Nephron (organoid): ENCODE data around the gene CDC123.

Source experiments
- H3K27ac Mint-ChIP-seq, 3 experiments: 2 replicates each; pipeline ENCODE4 v1.8.0; 2020; ENCODE audit warnings: mixed read lengths in 3 of 3, mild to moderate bottlenecking in 2 of 3, moderate library complexity in 1 of 3
- H3K27me3 Mint-ChIP-seq: 2 replicates; pipeline ENCODE4 v1.8.0; 2021; ENCODE audit warnings: low read depth, mild to moderate bottlenecking, moderate library complexity, mixed read lengths
- H3K36me3 Mint-ChIP-seq: 2 replicates; pipeline ENCODE4 v1.8.0; 2020; ENCODE audit warnings: low read depth, mixed read lengths
- H3K4me1 Mint-ChIP-seq: 2 replicates; pipeline ENCODE4 v1.8.0; 2020; ENCODE audit warnings: mixed read lengths
- H3K4me3 Mint-ChIP-seq, 3 experiments: 2 replicates each; pipeline ENCODE4 v1.8.0; 2020; ENCODE audit warnings: mild to moderate bottlenecking in 3 of 3, mixed read lengths in 3 of 3, moderate library complexity in 2 of 3
- H3K9me3 Mint-ChIP-seq: 2 replicates; pipeline ENCODE4 v1.8.0; 2020; ENCODE audit warnings: mixed read lengths
- TF ChIP-seq, protein P1 (sequence below), 3 experiments: fragments of 200-600 bp; sonication (generic); IDR thresholded peaks; one replicate each; pipeline ENCODE4 v1.5.0; 2021; ENCODE audit warnings: antibody characterized with exemption in 3 of 3; ENCODE audit not compliant: unreplicated experiment in 3 of 3

Gene CDC123

GRCh38 chr10:12177642-12178041, 18.3 kb upstream of the CDC123 start:
- TF ChIP-seq, protein P1, sequence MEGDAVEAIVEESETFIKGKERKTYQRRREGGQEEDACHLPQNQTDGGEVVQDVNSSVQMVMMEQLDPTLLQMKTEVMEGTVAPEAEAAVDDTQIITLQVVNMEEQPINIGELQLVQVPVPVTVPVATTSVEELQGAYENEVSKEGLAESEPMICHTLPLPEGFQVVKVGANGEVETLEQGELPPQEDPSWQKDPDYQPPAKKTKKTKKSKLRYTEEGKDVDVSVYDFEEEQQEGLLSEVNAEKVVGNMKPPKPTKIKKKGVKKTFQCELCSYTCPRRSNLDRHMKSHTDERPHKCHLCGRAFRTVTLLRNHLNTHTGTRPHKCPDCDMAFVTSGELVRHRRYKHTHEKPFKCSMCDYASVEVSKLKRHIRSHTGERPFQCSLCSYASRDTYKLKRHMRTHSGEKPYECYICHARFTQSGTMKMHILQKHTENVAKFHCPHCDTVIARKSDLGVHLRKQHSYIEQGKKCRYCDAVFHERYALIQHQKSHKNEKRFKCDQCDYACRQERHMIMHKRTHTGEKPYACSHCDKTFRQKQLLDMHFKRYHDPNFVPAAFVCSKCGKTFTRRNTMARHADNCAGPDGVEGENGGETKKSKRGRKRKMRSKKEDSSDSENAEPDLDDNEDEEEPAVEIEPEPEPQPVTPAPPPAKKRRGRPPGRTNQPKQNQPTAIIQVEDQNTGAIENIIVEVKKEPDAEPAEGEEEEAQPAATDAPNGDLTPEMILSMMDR (IDR thresholded peaks at IDR 0.05; ENCODE audit: unreplicated experiment in 3 of 3): no peak
- no peaks in the 10 kb centered on the region for H3K4me1 Mint-ChIP-seq
- peaks cover 35% of the 10 kb centered on the region for H3K36me3 Mint-ChIP-seq
- no peaks in the 10 kb centered on the region for H3K27me3 Mint-ChIP-seq
- H3K4me3 Mint-ChIP-seq: no peak overlapping the region
- H3K27ac Mint-ChIP-seq: no peak overlapping the region
- H3K9me3 Mint-ChIP-seq: no peaks in the 10 kb centered on the region

DNA sequence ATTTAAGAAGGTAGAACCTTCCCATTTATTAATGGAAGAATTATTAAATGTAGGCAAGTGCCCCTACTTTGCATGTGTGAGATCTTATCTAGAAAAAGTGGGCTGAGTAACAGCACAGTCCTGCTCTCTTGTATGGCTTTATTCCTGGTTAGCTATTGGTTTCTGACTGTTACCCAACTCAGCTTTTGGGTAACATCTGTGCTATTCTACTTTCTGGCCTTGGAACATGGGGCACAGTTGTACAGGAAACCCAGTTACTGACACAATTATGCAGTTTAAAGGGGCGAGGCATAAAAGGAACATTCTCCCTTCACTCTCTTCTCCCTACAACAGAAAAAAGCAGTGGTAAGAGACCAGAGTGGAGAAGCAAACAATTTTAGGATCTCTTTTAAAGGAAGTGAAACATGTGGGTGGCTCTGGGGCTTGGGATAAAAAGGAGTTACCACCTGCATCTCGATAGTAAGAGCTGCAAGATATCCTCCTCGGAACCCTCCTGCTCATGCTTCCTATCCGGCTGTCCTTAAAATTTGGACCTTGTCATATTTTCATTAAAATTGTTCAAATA, 16.3 kb upstream of the CDC123 start:
- Mint-ChIP-seq H3K27me3 (no peaks in the 10 kb centered on the region), H3K36me3 (peaks cover 30% of the 10 kb centered on the region), H3K27ac (no peak overlapping the region), H3K4me1 (no peaks in the 10 kb centered on the region), H3K4me3 (no peak overlapping the region), H3K9me3 (no peaks in the 10 kb centered on the region)
- TF ChIP-seq, protein P1 (IDR thresholded peaks at IDR 0.05; ENCODE audit: unreplicated experiment in 3 of 3): no peak

DNA sequence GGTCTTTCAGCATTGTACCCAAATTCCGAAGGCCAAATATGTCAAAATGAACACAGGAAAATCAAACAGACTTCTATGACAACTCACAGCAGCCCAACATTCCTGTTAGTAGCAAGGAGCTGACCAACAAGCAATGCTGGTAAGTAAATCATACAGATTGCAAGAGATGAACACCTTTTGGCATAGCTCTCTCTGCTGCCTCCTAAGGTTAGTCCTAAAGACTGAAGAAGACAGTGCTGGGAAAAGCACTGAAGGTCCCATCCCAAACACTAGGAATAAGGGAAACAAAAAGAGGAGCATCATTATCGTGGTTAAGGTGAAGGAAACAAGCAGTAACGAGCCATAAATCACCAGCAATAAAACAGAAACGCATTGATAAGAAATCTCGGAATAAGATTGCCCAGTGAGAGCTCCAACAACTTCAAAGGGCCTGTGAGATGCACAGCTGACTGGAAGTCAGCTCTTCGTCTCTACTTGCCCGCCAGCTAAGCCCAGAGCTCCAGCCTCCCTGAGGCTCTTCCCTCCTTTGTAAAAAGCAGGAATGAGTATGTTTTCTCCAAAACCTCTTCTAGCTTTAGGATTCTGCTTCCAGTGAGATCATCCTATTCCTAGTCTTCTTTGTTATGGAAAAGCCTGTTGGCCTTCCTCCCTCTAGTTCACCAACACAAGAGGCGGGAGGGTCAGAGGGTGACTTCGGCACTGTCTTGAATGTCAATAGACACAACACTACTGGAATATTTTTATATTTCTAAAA, 15.6 kb upstream of the CDC123 start:
- no peak overlapping the region for H3K4me3 Mint-ChIP-seq
- peaks cover 37% of the 10 kb centered on the region for H3K36me3 Mint-ChIP-seq
- TF ChIP-seq, protein P1 (IDR thresholded peaks at IDR 0.05; ENCODE audit: unreplicated experiment in 3 of 3): no peak
- H3K4me1 Mint-ChIP-seq: no peaks in the 10 kb centered on the region
- H3K27ac Mint-ChIP-seq: no peak overlapping the region
- H3K9me3 Mint-ChIP-seq: no peaks in the 10 kb centered on the region
- H3K27me3 Mint-ChIP-seq: no peaks in the 10 kb centered on the region

GRCh38 chr10:12181065-12181775, 14.8 kb upstream of the CDC123 start:
- Mint-ChIP-seq H3K27ac (no peak overlapping the region), H3K4me1 (no peaks in the 10 kb centered on the region), H3K27me3 (no peaks in the 10 kb centered on the region)

DNA sequence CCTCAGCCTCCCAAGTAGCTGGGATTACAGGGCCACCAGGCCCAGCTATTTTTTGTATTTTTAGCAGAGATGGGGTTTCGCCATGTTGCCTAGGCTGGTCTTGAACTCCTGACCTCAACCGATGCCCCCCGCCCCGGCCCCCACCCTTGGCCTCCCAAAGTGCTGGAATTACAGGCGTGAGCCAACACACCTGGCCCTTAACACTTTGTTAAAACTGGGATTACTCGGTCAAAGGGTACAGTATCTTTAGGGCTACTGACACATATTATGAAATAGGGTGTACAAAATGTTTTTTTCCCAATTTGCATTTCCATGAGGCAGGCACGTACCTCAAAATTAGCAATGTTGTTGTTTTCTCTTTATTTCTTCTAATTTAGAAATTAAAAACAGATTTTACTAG, 11.8 kb upstream of the CDC123 start:
- TF ChIP-seq, protein P1 (IDR thresholded peaks at IDR 0.05; ENCODE audit: unreplicated experiment in 3 of 3): no peak
- H3K9me3 Mint-ChIP-seq: no peaks in the 10 kb centered on the region
- peaks cover 47% of the 10 kb centered on the region for H3K36me3 Mint-ChIP-seq
- no peak overlapping the region for H3K4me3 Mint-ChIP-seq
- no peaks in the 10 kb centered on the region for H3K27me3 Mint-ChIP-seq
- no peaks in the 10 kb centered on the region for H3K4me1 Mint-ChIP-seq
- H3K27ac Mint-ChIP-seq: no peak overlapping the region

More at GRCh38 chr10:12181065-12181775, 14.8 kb upstream of the CDC123 start:
- Mint-ChIP-seq H3K9me3 (no peaks in the 10 kb centered on the region), H3K36me3 (peaks cover 46% of the 10 kb centered on the region), H3K4me3 (no peak overlapping the region)
- TF ChIP-seq, protein P1 (IDR thresholded peaks at IDR 0.05; ENCODE audit: unreplicated experiment in 3 of 3): no peak
